Stimulated activated CD4-positive, alpha-beta T cell treated with anti-CD3 and anti-CD28 coated beads, Interleukin-1b, Interleukin-23, amount 100 ng/mL, for 1 hour (primary cell): ENCODE measurements around the gene LTBP1.
"Not testable (repeated sequence)": the region's sequence is repeated elsewhere in the genome, so short reads cannot be mapped to it uniquely, and the experiment has no call there.

Experiments
- DNase-seq, 2 donors: peaks; one replicate each; pipeline ENCODE4 v3.0.0-alpha.2; 2020; ENCODE audit warnings: low read depth in 2 of 2

LTBP1 gene, protein sequence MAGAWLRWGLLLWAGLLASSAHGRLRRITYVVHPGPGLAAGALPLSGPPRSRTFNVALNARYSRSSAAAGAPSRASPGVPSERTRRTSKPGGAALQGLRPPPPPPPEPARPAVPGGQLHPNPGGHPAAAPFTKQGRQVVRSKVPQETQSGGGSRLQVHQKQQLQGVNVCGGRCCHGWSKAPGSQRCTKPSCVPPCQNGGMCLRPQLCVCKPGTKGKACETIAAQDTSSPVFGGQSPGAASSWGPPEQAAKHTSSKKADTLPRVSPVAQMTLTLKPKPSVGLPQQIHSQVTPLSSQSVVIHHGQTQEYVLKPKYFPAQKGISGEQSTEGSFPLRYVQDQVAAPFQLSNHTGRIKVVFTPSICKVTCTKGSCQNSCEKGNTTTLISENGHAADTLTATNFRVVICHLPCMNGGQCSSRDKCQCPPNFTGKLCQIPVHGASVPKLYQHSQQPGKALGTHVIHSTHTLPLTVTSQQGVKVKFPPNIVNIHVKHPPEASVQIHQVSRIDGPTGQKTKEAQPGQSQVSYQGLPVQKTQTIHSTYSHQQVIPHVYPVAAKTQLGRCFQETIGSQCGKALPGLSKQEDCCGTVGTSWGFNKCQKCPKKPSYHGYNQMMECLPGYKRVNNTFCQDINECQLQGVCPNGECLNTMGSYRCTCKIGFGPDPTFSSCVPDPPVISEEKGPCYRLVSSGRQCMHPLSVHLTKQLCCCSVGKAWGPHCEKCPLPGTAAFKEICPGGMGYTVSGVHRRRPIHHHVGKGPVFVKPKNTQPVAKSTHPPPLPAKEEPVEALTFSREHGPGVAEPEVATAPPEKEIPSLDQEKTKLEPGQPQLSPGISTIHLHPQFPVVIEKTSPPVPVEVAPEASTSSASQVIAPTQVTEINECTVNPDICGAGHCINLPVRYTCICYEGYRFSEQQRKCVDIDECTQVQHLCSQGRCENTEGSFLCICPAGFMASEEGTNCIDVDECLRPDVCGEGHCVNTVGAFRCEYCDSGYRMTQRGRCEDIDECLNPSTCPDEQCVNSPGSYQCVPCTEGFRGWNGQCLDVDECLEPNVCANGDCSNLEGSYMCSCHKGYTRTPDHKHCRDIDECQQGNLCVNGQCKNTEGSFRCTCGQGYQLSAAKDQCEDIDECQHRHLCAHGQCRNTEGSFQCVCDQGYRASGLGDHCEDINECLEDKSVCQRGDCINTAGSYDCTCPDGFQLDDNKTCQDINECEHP (N-terminal part only)

DNA sequence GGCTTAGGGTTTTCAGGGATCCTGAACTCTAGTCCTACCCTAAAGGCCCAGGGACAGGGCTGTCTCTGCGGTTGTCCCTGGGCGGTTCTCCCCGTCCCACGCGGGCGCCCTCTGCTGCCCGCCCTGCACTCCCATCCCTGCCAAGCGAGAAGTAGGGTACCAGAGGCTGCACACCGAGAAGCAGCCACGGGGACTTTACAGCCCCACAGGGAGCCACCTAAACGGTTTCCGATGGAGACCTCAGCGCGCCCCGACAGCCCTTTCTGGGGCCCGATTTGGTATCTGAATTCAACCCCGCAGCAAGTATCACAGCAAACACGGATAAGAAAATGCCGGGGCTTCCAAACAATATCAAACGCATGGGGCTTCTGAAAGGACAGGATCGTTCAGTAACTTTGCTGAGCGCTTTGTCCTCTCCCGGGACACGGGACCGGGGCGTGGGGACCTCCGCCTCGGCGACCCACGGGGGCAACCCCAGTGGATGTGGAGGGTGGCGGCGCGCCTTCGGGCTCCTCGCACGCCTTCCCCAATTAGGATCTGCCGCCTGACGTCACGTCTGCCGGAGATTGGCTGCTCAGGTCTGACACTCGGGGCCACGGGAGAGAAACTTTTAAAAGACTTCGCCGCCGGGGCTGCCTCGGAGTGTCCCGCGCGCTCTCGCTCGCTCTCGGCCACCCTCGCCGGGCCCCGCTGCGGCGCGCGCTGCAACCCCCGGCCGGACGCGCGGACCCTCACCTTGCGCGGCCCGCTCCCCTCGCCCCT lies at the start of gene LTBP1:
Gene LTBP1 (plus strand): TSS at position 640 of the 762 bp plus-strand sequence. CDS start 372 bp downstream, outside the sequence.
- DNase-seq = peak in 1 of 2 donors; percentile 22

DNA sequence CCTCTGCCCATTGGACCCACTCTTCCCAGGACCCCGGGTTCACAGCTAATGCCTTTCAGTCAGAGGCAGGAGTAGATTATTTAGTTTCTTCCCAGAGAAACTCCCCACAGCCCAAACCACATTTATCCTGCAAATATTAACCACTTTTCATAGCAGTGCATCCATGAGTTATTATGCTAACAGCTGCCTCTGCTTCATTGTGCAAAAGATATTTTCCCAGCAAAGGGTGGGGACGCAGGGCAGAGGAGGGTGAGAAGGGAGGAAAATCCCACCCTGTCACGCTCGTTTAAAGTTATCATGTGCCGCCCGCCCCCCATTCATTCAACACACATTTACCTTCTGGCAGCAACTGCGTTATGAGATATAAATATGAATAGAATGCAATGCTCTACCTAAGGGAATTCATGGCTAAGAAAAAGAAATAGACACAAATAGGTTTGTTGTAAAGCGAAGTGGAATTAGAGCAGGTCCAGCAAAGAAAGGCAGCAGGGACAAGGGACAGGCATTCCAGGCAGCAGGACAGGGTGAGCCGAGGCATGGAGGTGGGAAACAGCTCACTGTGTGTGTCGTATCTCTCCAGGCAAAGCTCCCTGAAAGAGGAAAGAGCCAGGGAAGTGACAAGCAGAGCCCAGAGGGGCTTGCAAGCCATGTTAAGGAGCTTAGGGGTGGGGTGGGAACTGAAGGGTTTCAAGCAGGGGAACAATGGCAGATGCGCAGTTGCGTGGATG lies 46.3 kb upstream of the LTBP1 start:
- no peak for DNase-seq

DNA sequence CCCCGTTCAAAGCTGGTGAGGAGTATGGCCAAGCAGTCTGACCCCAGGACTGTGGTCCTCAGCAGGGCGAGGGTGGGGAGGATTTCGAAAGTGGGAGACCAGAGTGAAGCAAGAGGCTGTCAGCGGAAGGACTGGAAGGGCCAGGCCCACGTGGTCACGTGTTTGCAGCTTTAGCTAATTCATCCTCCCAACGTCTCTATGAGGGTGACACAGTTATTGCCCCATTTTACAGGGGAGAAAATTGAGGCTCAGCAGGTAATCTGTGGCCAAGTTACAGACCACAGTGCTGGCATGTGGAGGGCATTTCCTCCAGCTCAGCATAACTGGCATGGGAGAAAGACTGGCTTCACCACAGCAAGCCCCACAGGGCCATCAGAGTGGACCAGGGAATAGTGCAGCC lies 45.4 kb upstream of the LTBP1 start:
- DNase-seq = no peak

DNA sequence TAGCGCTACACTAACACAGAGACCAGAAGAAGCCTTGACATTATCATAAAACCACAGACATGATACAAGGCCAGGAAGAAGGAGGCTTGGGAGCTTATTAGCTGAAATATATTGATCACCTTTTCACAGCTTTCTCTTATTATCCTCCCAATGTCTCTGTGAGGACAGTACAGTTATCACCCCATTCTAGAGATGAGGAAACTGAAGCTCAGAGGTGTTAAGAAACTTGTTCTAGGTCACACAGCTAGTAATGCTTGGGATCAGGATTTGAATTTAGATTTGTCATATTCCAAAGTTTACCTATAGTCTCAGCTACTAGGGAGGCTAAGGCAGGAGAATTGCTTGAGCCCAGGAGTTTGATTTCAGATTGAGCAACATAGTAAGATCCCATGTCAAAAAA lies 44.6 kb upstream of the LTBP1 start:
- no peak for DNase-seq

DNA sequence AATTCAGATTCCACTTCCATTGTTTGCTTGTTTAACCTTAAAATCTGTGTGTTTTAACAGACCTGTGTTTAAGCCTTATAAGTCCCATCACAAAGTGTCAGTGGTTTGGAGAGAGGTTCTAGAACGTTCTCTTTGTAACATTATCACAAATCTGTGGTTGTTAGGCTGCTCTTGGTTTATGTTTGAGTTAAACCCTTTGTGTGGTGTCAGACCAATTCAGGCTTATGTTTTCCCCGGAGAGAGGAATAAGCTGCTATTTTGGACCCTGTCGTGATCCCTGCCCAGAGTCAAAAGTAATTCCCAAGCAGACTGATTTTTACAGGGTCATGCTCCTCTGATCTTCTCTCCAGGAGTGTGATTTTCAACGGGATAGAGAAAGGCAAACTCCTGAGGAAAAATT lies 43.8 kb upstream of the LTBP1 start:
- DNase-seq = no peak

DNA sequence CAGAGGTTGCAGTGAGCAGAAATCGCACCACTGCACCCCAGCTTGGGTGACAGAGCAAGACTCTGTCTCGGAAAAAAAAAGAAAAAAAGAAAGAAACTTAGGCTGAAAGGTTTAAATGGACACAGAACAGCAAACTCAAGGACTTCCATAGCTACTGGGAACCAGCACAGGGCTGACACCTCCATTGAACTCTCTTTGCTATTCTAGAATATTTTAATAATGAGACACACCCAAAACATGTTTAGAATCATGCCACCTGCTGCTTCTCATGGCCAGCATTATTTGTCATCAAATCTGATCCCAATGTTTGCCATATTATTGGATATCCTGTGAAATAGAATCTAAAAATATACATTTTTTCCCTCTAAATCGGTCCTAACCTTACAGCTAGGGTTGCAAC lies 42.7 kb upstream of the LTBP1 start:
- no peak for DNase-seq

DNA sequence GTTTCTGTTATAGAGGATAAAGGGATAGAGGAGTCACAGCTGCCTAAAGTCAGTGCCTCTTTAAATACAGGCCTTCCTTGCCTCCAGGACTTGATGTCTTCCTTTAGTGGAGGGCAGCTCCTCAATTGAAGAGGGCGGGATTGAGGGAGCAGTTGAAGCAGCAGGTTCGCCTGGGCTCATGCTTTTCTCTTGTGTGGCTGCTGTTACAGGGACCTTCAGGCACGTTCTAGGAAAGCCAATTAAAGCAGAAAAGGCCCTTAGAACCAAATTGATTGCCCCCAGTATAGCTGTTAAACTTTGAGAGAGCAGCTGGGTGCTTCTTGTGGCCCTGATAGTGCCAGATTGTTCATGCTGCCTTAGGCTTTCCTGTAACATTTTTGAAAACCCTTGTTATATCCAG lies 42.0 kb upstream of the LTBP1 start:
- no peak for DNase-seq

DNA sequence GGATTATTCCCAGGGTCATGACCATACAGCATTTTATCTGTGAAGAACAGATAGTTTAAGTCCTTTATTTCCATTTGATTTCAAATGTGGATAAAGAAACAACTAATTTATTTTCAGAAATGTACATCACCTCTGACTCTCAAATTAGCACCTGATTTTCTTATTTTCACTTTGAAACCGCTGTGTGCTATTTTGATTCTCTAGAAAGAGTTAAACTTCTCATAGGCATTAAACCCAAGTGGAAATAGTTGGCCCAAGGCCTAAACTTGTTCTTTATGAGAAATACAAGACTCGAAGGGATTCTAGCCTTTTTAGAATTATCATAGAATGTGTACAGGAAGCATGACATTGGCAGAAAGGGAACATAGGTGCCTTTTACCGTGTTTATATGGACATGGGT lies 41.5 kb upstream of the LTBP1 start:
- no peak for DNase-seq

DNA sequence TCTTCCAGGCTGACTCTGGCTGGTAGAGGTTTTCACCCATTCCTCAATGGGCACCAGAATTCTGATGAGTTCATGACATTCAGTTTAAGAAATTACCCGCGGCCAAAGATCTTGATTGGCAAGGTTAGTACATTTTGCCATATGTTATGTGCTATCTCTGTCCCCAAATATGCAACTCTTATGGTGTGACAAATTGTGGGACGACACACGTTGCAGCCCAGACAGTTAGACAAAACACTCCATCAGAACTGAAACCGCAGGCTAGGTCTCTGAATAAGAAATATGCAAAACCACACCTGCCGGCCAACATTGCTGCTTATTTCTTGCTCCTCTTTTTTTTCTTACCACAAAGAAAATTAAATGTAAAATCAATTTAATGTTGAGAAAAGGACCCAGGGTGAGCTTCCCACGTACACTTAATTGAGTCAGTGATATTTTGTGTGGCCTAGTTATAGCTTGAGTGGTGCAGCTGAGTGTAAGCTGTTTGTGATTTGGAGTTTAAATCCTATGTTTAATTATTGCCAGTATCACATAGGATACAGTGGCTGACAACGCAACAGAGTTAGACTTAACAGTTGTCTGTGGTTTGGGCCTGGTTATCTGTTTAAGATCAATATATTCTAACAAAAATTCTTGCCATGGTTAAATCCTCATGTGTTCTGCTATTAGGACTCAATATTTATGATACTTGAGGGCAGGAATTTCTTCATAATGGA lies 35.7 kb upstream of the LTBP1 start:
- no peak for DNase-seq

DNA sequence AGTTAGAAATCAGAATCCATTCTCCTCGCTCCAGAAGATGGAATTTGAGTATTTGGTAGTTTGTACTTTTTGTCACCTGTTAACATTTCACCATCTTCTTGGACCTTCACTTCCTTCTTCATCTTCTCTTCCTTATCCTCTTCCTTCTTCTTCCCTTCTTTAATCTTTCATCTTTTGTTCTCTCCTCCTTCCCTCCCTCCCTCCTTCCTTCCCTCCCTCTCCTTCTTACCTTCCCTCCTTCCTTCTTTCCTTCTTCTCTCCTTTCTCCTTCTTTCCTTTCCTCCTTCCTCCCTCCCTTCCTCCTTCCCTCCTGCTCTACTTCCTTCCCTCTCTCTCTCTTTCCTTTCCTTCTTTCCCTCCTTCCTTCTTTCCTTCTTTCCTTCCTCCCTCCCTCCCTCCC lies 31.1 kb upstream of the LTBP1 start:
- DNase-seq = no peak

DNA sequence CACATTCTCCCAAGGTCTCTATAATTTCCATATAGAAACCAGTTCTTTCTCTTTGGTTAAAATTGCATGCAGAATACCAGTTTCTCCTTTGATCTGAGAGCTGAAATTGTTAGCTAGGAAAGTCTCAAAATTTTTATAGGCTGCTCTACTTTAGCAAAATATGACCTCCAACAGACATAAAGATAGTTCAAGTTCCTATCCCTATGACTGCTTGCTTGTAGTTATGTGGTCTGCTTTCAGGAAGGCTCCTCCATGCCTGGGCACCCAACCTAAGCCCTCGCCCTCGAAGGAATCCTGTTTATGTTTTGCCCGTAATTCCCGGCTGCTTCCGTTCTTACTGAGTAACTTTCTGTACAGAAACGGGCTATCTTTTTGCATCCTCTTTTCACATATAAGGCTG lies 28.0 kb upstream of the LTBP1 start:
- no peak for DNase-seq

DNA sequence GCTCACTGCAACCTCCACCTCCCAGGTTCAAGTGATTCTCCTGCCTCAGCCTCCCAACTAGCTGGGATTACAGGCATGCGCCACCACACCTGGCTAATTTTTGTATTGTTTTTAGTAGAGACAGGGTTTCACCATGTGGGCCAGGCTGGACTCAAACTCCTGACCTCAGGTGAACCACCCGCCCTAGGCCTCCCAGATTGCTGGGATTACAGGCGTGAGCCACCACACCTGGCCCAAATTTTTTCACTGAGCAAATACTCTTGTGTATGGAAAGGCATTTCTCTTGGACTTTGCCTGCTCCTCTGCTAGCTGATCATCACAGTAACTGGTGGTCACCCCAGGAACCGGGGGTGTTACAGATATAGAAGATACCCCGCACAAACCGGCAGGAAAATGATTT lies 26.9 kb upstream of the LTBP1 start:
- not testable (repeated sequence) for DNase-seq

DNA sequence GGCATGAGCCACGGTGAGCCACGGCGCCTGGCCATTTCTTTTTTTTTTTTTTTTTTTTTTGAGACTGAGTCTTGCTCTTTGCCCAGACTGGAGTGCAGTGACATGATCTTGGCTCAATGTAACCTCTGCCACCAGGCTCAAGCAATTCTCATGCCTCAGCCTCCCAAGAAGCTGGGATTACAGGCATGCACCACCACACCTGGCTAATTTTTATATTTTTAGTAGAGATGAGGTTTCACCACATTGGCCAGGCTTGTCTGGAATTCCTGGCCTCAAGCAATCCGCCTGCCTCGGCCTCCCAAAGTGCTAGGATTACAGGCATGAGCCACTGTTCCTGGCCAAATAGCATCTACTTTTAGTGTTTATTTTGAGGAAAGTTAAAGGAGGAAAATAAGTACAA lies 25.3 kb upstream of the LTBP1 start:
- not testable (repeated sequence) for DNase-seq

DNA sequence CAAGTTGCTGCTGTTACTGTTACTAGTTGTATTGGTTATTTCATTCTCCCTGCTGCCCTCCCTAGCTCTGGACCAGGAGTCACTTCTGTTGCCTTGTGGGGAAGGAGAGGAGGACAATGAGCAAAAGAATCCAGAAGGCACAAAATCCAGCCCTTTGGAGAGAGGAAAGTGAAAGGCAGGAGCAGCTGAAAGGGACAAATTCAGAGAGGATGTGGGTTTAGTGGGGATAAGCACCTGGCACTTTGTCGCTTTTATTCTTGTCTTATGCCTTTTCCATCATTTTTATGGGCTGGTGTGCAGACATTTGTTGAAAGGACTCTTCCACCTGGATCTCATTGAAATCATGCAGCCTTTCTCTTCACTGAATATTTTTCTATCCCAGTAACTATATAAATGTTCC lies 24.3 kb upstream of the LTBP1 start:
- DNase-seq = no peak

DNA sequence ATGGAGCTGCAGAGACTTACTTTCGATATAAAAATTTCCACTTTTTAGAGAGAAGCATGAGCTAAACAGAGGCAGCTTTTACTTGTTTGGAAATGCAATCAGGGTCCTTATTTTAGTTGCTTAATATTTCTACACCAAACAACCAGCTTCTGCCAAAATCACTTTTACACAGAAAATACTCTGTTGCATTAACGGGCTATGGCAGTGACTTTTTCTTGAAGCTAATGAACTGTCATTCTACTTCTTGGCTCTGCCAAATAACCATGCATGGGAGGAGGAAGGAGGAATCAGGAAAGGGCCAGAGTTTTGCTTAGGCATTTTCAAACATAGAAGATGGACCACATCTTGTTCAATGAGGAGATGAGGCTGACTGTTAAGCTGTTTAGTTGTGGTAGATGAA lies 23.6 kb upstream of the LTBP1 start:
- no peak for DNase-seq

DNA sequence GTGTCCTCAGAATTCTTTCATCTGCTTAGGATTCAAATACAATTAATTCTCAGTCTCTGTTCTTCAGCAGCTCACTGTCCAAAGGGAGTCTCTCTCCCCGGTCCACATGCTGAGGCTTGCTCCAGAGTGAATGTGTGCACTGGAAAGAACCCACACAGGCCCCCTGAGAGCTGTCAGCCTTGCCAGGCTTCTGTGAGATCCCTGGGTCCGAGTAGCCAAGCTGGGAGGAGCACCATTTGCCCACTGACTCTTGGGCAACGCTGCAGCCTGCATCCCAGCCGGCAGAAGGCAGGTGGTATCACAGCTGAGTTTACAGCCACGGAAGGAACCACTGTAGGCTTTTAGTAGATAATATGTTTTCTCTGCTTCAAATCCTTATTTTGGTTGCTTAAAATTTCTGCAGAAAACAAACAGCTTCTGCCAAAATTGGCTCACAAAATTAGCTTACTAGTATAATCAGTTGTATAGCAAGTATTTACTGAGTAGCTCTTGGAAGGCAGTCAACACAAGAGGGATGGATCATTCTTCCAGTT lies 21.4 kb upstream of the LTBP1 start:
- no peak for DNase-seq

DNA sequence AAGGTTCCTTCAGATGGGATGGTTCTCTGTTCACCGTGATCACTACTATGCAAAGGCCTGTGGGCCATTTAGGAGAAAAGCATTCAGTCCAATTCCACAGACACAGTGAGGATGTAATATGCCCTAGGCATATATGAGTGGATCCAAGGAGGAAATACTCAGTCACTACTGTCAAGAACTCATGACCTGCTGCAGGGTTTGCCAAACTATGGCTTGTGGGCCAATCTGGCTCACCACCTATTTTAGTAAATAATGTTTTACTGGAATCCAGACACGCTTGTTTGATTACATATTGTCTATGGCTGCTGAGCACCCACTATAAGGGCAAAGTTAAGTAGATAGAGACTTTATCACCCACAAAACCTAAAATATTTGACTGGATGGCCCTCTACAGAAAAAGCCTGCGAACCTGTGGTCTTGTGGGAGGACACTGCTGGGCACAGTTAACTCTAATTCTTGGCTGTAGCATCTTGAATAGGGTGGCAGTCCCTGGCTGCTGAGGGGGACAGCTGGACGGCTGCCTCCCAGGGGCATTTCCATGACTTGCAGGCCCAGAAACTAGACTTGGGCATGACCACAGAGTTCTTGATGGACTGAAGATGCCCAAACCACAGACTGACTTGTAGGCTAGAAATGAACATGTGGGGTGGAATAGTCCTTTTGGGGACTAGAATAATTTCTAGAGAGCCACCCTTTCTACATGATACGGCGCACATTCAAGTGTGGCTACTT lies 20.6 kb upstream of the LTBP1 start:
- DNase-seq = no peak

DNA sequence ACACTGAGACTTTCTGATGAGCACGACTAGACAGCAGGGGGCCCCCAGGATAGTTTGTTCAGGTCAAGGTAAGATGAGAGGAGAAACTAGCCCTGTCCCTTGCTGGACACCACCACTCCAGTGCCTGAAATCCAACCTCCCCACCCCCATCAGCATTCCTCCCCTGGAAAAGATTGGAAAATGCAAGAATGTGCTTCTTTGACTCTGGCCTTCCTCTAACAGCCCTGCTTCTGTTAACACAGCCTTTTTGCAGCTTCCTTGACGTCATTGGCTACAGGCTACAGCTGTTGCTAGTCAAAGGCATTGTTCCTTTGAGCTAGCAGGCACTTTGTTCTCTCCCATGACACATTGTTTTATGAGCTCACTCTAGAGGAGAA lies 20.1 kb upstream of the LTBP1 start:
- no peak for DNase-seq

DNA sequence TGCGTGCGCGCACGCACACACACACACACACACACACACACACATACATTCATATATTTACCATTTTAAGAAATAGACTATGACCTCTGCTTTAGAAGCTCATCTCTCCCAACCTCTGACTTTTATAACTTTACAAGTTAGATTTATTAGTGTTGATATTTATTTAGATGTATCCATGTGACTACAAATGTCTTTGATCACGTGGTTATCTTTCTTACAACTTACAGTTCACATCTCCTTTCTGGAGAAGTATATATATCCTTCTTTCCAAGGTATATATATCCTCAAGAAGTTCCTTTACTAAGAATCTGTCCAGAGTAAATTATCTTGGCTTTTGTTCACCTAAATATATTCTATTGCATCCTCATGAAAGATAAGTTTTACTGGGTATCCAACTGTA lies 16.3 kb upstream of the LTBP1 start:
- DNase-seq = no peak
